ENCODE results near the gene ETV6. TPM values are rescaled to one million over a fixed set of nuclear protein-coding genes. Genes with fewer than 3 reads are reported as not detected.

The ETV6 gene
- total RNA-seq, 2 donors from 2014 or later, result 102 to 110 TPM

- no peak for ATAC-seq (replicated peaks in 1 of 2)
- Mint-ChIP-seq H3K9me3 (no peaks in the 10 kb centered on the region), H3K27ac (no peak overlapping the region), H3K4me3 (no peak overlapping the region), H3K27me3 (ENCODE audit: low read depth) (no peaks in the 10 kb centered on the region), H3K36me3 (ENCODE audit: insufficient read depth in 2 of 2) (peaks cover 17 to 45% of the 10 kb centered on the region in 2 donors), H3K4me1 (ENCODE audit: low read depth) (peaks cover 54% of the 10 kb centered on the region)
- no peak for DNase-seq
Measured at GRCh38 chr12:11881835-11882234, 232.4 kb downstream of the ETV6 start.

DNA sequence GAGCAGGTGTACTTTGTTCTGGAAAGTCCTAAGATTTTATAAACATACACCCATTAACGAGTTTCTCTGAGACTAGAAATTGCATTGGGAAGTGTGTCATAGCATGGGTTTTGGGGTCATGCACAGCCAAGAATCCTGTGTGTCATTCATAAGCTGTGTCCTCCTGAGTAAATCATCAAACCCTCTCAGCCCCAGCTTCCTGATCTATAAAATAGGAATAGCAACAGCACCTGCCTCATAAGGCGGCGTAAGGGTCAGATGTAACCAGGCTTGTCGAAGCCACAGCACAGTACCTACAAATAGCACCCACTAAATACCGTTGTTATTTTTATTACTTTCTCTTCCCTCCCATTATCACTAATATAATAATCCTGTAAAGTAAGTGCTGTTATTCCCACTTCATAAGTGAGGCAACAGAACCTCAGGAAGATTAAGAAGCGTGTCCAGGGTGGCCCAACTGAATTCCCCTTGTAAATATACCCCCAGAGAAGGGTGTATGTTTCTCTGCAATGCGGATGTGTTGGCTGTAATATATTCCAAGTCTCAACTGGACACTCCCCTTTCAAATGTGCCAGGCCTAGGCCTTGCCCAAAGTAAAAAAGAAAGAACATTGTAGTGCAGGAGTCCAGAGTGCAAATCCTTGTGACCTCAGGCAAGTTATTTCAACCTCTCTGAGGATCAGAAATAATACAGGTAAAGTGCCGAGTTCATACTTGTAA, 233.0 kb downstream of the ETV6 start:
- H3K4me1 Mint-ChIP-seq (ENCODE audit: low read depth), result peaks cover 48% of the 10 kb centered on the region

GRCh38 chr12:11884116-11884515, 234.6 kb downstream of the ETV6 start:
- DNase-seq (no peak), ATAC-seq (replicated peaks in 1 of 2) (no peak)
- peaks cover 28 to 60% of the 10 kb centered on the region in 2 donors for H3K36me3 Mint-ChIP-seq (ENCODE audit: insufficient read depth in 2 of 2)
- no peak overlapping the region for H3K4me3 Mint-ChIP-seq
- H3K27ac Mint-ChIP-seq, result no peak overlapping the region
- H3K9me3 Mint-ChIP-seq, result no peaks in the 10 kb centered on the region
- no peaks in the 10 kb centered on the region for H3K27me3 Mint-ChIP-seq (ENCODE audit: low read depth)
- H3K4me1 Mint-ChIP-seq (ENCODE audit: low read depth), result peaks cover 39% of the 10 kb centered on the region

More for the DNA sequence above, 233.0 kb downstream of the ETV6 start:
- Mint-ChIP-seq H3K9me3 (no peaks in the 10 kb centered on the region), H3K36me3 (ENCODE audit: insufficient read depth in 2 of 2) (peaks cover 21 to 48% of the 10 kb centered on the region in 2 donors), H3K27me3 (ENCODE audit: low read depth) (no peaks in the 10 kb centered on the region), H3K27ac (no peak overlapping the region), H3K4me3 (no peak overlapping the region)
- no peak for ATAC-seq (replicated peaks in 1 of 2)
- DNase-seq, result no peak

GRCh38 chr12:11884706-11885105, 235.2 kb downstream of the ETV6 start:
- peaks cover 34 to 61% of the 10 kb centered on the region in 2 donors for H3K36me3 Mint-ChIP-seq (ENCODE audit: insufficient read depth in 2 of 2)
- ATAC-seq (replicated peaks in 1 of 2) (no peak), DNase-seq (no peak)
- peaks cover 0 to 3% of the 10 kb centered on the region in 2 donors for H3K9me3 Mint-ChIP-seq
- peaks cover 40% of the 10 kb centered on the region for H3K4me1 Mint-ChIP-seq (ENCODE audit: low read depth)
- H3K27me3 Mint-ChIP-seq (ENCODE audit: low read depth), result no peaks in the 10 kb centered on the region
- H3K4me3 Mint-ChIP-seq, result no peak overlapping the region
- H3K27ac Mint-ChIP-seq, result peak overlapping the region; percentile 64

DNA sequence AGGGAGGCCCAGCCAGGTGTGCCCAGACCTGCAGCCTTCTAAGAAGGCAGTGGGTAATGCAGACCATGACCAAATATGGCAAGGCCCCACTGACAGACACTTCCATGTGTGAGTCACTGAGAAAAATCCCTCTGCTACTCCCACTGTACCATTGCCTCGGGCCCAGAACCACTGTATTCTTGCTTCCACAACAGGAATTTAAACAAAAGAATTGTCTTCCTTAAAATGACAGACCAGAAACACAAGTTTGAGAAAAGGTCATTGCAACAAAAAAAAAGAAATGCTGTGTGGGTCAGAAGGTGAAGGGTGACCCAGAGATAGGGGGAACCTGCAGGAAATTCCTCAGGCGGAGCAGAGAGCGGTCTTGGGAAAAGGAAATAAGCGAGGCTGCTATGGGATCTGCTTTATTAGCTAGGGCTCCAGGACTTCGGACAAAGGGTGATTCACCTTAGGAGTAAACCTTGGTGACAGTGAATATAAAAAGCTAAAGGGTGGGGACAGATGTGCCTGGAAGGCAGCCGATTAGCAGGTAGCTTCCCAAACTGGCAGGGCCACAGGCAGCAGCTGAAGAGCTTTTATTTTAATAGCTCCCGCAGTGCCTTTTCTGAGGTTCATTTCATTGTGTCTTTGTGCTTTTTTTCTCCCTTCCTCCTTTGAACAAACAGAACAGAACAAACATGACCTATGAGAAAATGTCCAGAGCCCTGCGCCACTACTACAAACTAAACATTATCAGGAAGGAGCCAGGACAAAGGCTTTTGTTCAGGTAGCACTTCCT, 236.0 kb downstream of the ETV6 start:
- H3K4me1 Mint-ChIP-seq (ENCODE audit: low read depth), result peaks cover 43% of the 10 kb centered on the region

DNA sequence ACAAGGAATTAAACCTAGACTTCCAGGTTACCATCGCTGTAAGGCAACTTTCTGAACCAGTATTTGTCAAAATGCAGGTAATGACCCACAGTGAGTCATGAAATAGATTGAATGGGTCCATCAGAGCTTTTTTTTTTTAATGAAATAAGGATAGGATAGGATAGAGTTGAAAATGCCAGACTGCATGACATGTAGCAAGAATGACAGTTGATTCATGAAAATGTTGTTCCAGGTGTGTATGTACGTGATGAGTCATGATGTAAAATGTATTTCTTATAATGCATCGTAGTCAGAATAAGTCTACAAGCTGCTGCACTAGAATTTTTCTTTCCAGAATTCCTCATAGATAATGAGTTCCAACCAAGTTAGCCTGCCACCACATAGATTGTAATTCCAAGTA, 236.9 kb downstream of the ETV6 start:
- DNase-seq (no peak), ATAC-seq (replicated peaks in 1 of 2) (no peak)
- Mint-ChIP-seq H3K27me3 (ENCODE audit: low read depth) (no peaks in the 10 kb centered on the region), H3K27ac (no peak overlapping the region), H3K4me3 (no peak overlapping the region), H3K4me1 (ENCODE audit: low read depth) (peaks cover 43% of the 10 kb centered on the region), H3K36me3 (ENCODE audit: insufficient read depth in 2 of 2) (peaks cover 35 to 66% of the 10 kb centered on the region in 2 donors), H3K9me3 (peaks cover 0 to 3% of the 10 kb centered on the region in 2 donors)

More for the DNA sequence above, 236.0 kb downstream of the ETV6 start:
- Mint-ChIP-seq H3K9me3 (peaks cover 0 to 3% of the 10 kb centered on the region in 2 donors), H3K4me3 (no peak overlapping the region), H3K36me3 (ENCODE audit: insufficient read depth in 2 of 2) (peaks cover 35 to 63% of the 10 kb centered on the region in 2 donors), H3K27me3 (ENCODE audit: low read depth) (no peaks in the 10 kb centered on the region), H3K27ac (no peak overlapping the region)
- no peak for ATAC-seq (replicated peaks in 1 of 2)
- no peak for DNase-seq

DNA sequence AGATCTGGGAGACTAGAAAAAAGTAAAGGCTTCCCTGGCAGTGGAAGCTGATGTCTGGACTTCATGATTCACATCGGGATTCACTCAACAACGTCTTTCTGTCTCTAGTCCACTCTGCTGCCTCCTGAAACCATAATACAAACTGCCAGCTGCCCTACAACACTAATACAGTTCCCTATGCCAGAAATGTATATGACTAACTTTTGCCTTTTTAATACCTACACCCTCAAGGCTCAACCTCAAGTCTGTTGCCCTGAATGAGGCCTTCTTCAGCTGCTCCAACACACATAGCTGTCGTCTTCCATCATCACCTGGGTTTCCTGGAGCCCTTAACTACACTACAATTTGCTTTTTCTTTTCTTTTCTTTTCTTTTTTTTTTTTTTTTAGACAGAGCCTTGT, 238.6 kb downstream of the ETV6 start:
- Mint-ChIP-seq H3K27me3 (ENCODE audit: low read depth) (no peaks in the 10 kb centered on the region), H3K4me3 (no peak overlapping the region), H3K27ac (peak overlapping the region; percentile 56), H3K9me3 (peaks cover 0 to 3% of the 10 kb centered on the region in 2 donors), H3K36me3 (ENCODE audit: insufficient read depth in 2 of 2) (peaks cover 33 to 75% of the 10 kb centered on the region in 2 donors), H3K4me1 (ENCODE audit: low read depth) (peaks cover 37% of the 10 kb centered on the region)
- ATAC-seq (replicated peaks in 1 of 2) (peak in 1 of 2 donors; percentile 48), DNase-seq (no peak)

- ATAC-seq (replicated peaks in 1 of 2) (no peak), DNase-seq (no peak)
- no peak overlapping the region for H3K4me3 Mint-ChIP-seq
- H3K4me1 Mint-ChIP-seq (ENCODE audit: low read depth), result peaks cover 38% of the 10 kb centered on the region
- peaks cover 24 to 48% of the 10 kb centered on the region in 2 donors for H3K36me3 Mint-ChIP-seq (ENCODE audit: insufficient read depth in 2 of 2)
- H3K27ac Mint-ChIP-seq, result no peak overlapping the region
- no peaks in the 10 kb centered on the region for H3K27me3 Mint-ChIP-seq (ENCODE audit: low read depth)
- H3K9me3 Mint-ChIP-seq, result peaks cover 0 to 3% of the 10 kb centered on the region in 2 donors
Measured at GRCh38 chr12:11891346-11891745, 241.9 kb downstream of the ETV6 start.

- H3K4me1 Mint-ChIP-seq (ENCODE audit: low read depth), result peaks cover 33% of the 10 kb centered on the region
Measured at GRCh38 chr12:11891754-11892386, 242.4 kb downstream of the ETV6 start.

DNA sequence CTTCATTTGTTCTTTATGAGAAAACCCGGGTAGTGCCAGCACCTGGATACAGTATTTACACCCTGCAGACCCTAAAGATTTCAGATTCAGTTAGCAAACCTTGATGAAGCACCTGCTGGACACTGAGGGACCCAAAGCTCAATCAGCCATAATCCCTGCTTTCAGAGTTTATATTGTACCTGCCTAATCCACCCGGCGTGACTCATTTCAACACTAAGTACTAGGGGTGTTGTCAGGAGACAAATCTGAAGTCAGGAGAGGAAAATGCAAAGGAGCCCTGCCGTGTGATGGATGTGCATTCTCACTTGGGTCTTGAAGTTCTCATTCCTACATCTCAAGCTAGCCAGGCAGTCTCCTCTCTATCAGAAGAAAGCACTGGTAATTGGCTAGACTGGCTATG, 244.5 kb downstream of the ETV6 start:
- peaks cover 0 to 3% of the 10 kb centered on the region in 2 donors for H3K9me3 Mint-ChIP-seq
- H3K36me3 Mint-ChIP-seq (ENCODE audit: insufficient read depth in 2 of 2), result peaks cover 10 to 27% of the 10 kb centered on the region in 2 donors
- H3K27ac Mint-ChIP-seq, result no peak overlapping the region
- peaks cover 13% of the 10 kb centered on the region for H3K27me3 Mint-ChIP-seq (ENCODE audit: low read depth)
- DNase-seq (no peak), ATAC-seq (replicated peaks in 1 of 2) (no peak)
- no peak overlapping the region for H3K4me3 Mint-ChIP-seq
- H3K4me1 Mint-ChIP-seq (ENCODE audit: low read depth), result peaks cover 37% of the 10 kb centered on the region

More at GRCh38 chr12:11891754-11892386, 242.4 kb downstream of the ETV6 start:
- H3K27me3 Mint-ChIP-seq (ENCODE audit: low read depth), result no peaks in the 10 kb centered on the region
- no peak overlapping the region for H3K4me3 Mint-ChIP-seq
- peaks cover 20 to 43% of the 10 kb centered on the region in 2 donors for H3K36me3 Mint-ChIP-seq (ENCODE audit: insufficient read depth in 2 of 2)
- DNase-seq (no peak), ATAC-seq (replicated peaks in 1 of 2) (no peak)
- peaks cover 0 to 3% of the 10 kb centered on the region in 2 donors for H3K9me3 Mint-ChIP-seq
- no peak overlapping the region for H3K27ac Mint-ChIP-seq

DNA sequence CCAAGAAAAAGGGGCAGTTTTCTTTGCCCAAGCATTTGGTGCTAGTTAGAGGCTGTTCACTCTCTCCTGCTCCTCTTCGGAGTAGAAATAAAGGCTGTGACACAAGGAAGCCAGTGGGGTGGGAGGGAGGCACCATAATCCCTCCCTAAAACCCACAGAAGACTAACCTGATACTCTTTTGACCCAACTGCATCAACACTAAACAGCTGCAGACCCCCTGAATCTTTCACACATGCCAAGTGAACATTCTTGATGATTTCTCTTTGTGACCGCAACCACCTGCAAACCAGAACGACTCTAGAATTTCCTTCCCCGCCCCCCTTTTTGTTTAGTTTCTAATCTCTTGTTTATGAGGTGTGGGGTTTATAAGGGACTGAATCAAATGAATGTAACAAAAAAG, 245.4 kb downstream of the ETV6 start:
- ATAC-seq (replicated peaks in 1 of 2), result peak; percentile 36 to 68
- no peak for DNase-seq
- Mint-ChIP-seq H3K27me3 (ENCODE audit: low read depth) (peaks cover 13% of the 10 kb centered on the region), H3K4me3 (peak overlapping the region in 1 of 2 donors; percentile 22), H3K27ac (no peak overlapping the region), H3K36me3 (ENCODE audit: insufficient read depth in 2 of 2) (peaks cover 2 to 18% of the 10 kb centered on the region in 2 donors), H3K4me1 (ENCODE audit: low read depth) (peaks cover 28% of the 10 kb centered on the region), H3K9me3 (no peaks in the 10 kb centered on the region)

DNA sequence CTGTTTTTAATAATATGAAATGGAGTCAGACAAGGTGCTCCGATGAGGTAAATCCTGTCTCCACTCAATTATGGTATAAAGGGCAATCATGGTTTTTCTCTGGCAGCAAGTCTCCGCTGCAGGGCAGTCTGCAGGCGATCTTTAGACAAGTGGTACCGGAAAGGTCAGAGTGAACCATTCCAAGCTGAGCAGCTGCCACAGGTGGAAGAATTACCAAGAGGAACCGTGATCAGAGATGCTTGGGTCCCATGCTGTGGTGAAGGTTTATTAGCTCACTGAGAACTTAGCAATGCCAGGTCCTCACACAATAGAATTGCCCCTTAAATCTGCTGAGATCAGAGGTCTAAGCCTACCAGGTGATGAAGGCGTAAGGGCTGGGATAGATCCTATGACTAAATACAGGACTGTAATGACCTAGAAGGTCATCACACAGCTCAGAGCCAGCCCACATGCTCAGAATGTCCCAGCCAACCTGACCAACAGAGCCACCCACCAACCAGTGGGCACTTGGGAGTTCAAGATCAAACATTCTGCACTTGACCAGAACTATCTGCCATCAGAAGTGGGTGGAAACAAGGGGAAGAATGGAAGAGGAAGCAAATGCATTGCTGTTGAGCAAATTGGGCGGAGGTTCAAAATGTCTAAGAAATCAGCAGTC, 246.1 kb downstream of the ETV6 start:
- Mint-ChIP-seq H3K4me1 (ENCODE audit: low read depth) (peaks cover 31% of the 10 kb centered on the region), H3K27me3 (ENCODE audit: low read depth) (peaks cover 13% of the 10 kb centered on the region), H3K4me3 (no peak overlapping the region), H3K36me3 (ENCODE audit: insufficient read depth in 2 of 2) (peaks cover 2 to 15% of the 10 kb centered on the region in 2 donors), H3K27ac (no peak overlapping the region), H3K9me3 (no peaks in the 10 kb centered on the region)
- no peak for DNase-seq
- peak; percentile 36 to 39 for ATAC-seq (replicated peaks in 1 of 2)

Data from activated T-cell treated with anti-CD3 and anti-CD28 coated beads, Interleukin-2, amount 50 U/mL, for 72 hours (primary cell).